HG02610 (cell line): Measurements from ENCODE around the gene IFIT2.

Experiments used
- ATAC-seq: cut with Tn5 transposase; IDR thresholded peaks from one replicate; pipeline ENCODE4 v1.9.1; 2021; ENCODE audit warnings: mild to moderate bottlenecking, moderate library complexity; ENCODE audit not compliant: unreplicated experiment

The IFIT2 gene

GRCh38 chr10:89337484-89337883 is 35.6 kb downstream of the IFIT2 start:
- no peak for ATAC-seq

DNA sequence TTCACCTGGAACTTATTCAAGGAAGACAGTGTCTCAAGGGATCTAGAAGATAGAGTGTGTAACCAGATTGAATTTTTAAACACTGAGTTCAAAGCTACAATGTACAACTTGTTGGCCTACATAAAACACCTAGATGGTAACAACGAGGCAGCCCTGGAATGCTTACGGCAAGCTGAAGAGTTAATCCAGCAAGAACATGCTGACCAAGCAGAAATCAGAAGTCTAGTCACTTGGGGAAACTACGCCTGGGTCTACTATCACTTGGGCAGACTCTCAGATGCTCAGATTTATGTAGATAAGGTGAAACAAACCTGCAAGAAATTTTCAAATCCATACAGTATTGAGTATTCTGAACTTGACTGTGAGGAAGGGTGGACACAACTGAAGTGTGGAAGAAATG is 36.9 kb downstream of the IFIT2 start:
- ATAC-seq: no peak

GRCh38 chr10:89339875-89340274 is 38.0 kb downstream of the IFIT2 start:
- no peak for ATAC-seq

DNA sequence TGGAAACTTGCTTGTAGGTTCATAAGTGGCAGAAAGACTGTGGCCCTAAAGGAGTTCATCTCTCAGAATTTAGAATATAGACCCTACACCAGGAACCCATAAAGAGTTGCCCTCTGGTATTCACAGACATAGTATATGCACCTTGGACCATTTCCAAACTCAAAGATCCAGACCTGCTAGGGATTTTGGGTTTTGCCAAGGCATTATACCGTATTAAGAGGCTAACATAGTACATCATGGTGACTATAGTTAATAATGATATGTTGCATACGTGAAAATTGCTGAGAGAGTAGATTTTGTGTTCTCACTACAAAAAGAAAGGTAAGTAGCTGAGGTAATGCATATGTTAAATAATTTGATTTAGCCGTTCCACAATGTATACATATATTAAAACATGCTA is 39.8 kb downstream of the IFIT2 start:
- no peak for ATAC-seq

- no peak for ATAC-seq
Observed at GRCh38 chr10:89342206-89342958, 40.5 kb downstream of the IFIT2 start.

- ATAC-seq: no peak
Observed at GRCh38 chr10:89343089-89343767, 41.4 kb downstream of the IFIT2 start.

- ATAC-seq: no peak
Observed at GRCh38 chr10:89344156-89344555, 42.3 kb downstream of the IFIT2 start.

DNA sequence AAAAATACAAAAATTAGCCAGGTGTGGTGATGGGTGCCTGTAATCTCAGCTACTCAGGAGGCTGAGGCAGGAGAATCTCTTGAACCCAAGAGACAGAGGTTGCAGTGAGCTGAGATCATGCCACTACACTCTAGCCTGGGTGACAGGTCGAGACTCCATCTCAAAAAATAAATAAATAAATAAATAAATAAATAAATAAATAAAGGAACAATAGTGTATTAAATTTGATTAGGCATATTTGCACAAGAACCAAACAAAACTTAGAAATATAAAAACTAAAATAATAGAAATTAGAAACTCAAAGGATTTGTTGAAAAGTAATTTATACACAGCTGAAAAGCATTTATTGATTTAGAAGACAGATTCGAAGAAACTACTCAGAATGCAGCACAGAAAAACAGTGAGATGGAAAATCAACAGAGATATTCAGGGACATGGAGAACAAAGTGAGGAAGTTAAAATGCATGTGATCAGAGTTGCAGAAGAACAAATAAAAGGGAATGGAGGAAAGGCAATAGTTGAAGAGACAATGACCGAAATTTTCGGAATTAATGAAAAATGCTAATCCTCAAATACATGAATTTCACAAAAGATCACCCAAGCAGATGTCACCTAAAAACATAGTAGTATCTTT is 43.6 kb downstream of the IFIT2 start:
- ATAC-seq: no peak

GRCh38 chr10:89346405-89347254 is 44.8 kb downstream of the IFIT2 start:
- no peak for ATAC-seq

DNA sequence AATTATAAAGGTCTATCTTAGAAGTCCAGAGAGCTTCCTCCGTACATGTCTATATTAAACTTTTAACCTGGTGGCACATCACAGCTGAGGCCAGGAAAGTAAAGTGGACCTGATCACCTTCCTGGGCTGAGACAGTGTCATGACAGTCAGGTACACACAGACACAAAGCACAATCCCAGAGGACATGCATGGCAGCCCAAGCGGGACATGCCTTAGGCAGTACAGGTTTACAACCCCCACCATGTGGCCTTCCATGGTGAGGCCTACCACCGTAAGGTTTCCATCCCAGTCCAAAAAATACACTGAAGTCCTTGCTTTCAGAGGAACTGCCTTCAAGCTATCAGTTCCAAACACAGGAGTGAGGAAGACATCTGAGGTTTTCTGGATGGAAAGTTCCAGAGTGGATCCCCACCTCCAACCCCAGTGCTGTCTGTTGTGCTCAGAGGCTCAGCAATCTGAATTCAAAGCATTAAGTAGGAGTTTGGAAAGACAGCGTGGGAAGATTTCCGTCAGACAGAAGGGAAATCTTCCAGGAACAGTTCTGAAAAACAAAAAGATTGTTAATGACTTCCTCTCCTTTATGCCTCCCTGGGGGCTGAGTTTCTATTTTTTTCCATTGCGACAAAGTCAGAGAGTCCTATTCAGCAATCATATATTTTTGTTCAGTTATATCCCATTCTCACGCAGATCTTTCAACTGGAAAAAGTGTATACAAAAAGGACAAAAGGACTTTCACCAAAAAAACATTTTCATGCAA is 46.0 kb downstream of the IFIT2 start:
- ATAC-seq: no peak

- ATAC-seq: no peak
Observed at GRCh38 chr10:89348481-89348880, 46.6 kb downstream of the IFIT2 start.

- ATAC-seq: no peak
Observed at GRCh38 chr10:89348975-89349374, 47.1 kb downstream of the IFIT2 start.

DNA sequence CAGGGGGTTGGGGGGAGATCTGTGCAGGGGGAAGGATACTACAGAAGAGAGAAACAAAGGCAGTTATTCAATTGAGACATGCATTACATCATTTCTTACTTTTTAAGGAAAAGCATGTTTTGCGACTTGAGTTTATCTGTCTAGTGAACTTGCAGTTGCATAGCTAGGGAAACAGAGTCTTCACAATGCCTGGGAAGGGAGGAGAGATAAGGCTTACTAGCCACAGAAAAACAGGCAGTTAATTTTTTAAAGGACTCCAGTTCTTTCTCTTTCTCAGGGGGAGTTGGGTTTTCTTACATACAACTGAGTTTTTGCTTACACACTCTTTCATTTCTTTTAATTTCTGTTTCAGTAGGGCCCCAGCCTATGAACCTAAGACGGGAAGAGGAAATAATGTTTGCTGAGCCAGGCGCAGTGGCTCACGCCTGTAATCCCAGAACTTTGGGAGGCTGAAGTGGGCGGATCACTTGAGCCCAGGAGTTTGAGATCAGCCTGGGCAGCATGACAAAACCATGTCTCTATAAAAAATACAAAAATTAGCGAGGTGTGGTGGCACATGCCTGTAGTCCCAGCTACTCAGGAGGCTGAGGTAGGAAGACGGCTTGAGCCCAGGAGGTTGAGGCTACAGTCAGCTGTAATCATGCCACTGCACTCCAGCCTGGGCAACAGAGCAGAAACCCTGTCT is 48.9 kb downstream of the IFIT2 start:
- peak; percentile 29 for ATAC-seq

DNA sequence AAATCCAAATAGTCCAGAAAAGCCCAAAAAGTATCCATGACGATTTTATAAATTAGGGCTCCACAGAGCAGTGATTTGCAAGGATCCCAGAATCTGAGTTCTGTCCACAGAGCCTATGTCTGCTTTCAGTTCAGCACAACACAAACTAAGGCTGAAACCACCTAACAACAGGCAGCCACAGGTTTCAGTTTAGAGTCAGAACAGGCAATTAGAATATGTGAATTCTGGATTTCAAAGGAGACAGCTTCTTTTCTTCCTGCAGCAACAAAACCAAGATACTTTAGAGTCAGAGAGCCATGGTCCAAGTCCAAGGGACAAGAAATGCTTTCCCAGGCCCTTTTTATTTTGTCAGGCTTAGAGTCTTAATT is 49.5 kb downstream of the IFIT2 start:
- peak; percentile 82 for ATAC-seq

- peak; percentile 36 for ATAC-seq
Observed at GRCh38 chr10:89351780-89352597, 50.1 kb downstream of the IFIT2 start.

DNA sequence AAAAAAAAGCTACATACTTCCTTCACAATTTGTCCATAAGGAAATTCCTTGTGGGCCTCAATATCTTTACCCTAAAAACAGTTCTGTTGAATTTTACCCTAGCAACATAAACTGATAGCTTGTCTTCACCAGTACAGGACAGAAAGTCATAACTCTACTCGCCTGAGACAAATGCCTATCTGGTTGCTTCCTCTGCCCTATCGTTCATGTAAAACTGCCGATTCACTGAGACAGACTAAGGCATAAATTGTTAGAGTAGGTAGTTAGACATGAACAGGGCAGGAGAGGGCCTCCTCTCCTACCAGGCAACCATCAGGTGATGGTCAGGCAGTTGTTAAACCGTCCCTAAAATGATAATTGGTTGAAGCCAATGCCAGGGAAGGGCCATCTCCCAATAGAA is 51.0 kb downstream of the IFIT2 start:
- ATAC-seq: no peak

DNA sequence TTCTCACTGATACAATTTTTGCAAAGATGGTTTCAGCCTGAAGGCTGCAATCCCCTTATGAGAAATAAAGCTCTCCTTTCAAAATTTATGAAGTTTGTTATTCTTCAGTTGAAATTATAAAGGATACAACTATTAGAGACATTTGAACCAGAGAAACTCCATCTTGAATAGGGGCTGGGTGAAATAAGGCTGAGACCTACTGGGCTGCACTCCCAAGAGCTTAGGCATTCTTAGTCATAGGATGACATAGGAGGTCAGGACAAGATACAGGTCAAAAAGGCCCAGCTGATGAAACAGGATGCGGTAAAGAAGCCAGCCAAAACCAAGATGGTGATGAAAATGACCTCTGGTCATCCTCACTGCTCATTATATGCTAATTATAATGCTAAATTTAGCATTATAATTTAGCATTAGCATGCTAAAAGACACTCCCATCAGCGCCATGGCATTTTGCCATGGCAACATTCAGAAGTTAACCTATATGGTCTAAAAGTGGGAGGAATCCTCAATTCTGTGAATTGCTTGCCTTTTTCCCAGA is 53.6 kb downstream of the IFIT2 start:
- no peak for ATAC-seq

GRCh38 chr10:89357096-89357495 is 55.2 kb downstream of the IFIT2 start:
- ATAC-seq: no peak

DNA sequence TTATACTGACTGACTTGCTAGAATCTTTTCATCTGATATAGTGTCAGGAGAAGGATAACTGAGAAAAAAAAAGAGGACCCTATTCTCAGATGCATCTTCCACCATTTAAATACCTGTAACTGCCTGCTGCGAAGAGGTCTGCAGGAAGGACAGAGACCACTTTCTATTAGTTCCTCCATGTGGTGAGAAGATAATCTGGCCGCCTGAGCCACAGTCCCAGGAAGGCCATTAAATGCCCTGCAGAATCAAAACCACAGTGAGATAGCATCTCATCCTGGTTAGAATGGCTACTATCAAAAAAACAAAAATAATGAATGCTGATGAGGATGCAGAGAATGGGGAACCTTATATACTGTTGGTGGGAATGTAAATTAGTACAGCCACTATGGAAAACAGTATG is 56.1 kb downstream of the IFIT2 start:
- no peak for ATAC-seq
